GM21825 (cell line): ENCODE results near the gene RELL2.

ENCODE experiments used
- ATAC-seq: cut with Tn5 transposase; IDR thresholded peaks from one replicate; pipeline ENCODE4 v1.9.1; 2021; ENCODE audit warnings: mild to moderate bottlenecking, moderate library complexity; ENCODE audit not compliant: unreplicated experiment

The RELL2 gene

GRCh38 chr5:141618804-141619554, 17.8 kb upstream of the RELL2 start, which contains the start of gene DIAPH1:
Gene DIAPH1, minus strand, starts transcription at chr5:141619000. Its CDS starts 86 bp downstream, at chr5:141618914.
- ATAC-seq = peak; percentile 84

GRCh38 chr5:141623186-141623585, 13.6 kb upstream of the RELL2 start:
- ATAC-seq = peak; percentile 48

- no peak for ATAC-seq
These were observed 13.2 kb upstream of the RELL2 start for GRCh38 chr5:141623611-141624010.

GRCh38 chr5:141628175-141628788, 8.5 kb upstream of the RELL2 start:
- no peak for ATAC-seq

GRCh38 chr5:141630570-141631140, 6.1 kb upstream of the RELL2 start:
- no peak for ATAC-seq

GRCh38 chr5:141632650-141633049, 4.1 kb upstream of the RELL2 start:
- no peak for ATAC-seq

GRCh38 chr5:141633871-141634561, 2.8 kb upstream of the RELL2 start:
- peak; percentile 62 for ATAC-seq

GRCh38 chr5:141634720-141635119, 2.1 kb upstream of the RELL2 start:
- ATAC-seq = no peak

GRCh38 chr5:141635646-141636045, 1.2 kb upstream of the RELL2 start:
- ATAC-seq = no peak

GRCh38 chr5:141636106-141636412, 738 bp upstream of the RELL2 start:
- no peak for ATAC-seq

- peak; percentile 15 for ATAC-seq
These were observed 448 bp downstream of the RELL2 start for GRCh38 chr5:141637123-141637766.

GRCh38 chr5:141637767-141638419, 1.1 kb downstream of the RELL2 start:
- ATAC-seq = peak; percentile 28

- ATAC-seq = no peak
These were observed 2.0 kb downstream of the RELL2 start for GRCh38 chr5:141638771-141639170.

- ATAC-seq = no peak
These were observed 2.7 kb downstream of the RELL2 start for GRCh38 chr5:141639357-141640050.

GRCh38 chr5:141640051-141640415, 3.2 kb downstream of the RELL2 start:
- no peak for ATAC-seq

GRCh38 chr5:141640698-141641097, 3.9 kb downstream of the RELL2 start:
- no peak for ATAC-seq

GRCh38 chr5:141641634-141642267, 5.0 kb downstream of the RELL2 start:
- peak; percentile 33 for ATAC-seq

- no peak for ATAC-seq
These were observed 9.2 kb downstream of the RELL2 start for GRCh38 chr5:141646026-141646425.

GRCh38 chr5:141647242-141647641, 10.4 kb downstream of the RELL2 start:
- ATAC-seq = no peak

GRCh38 chr5:141647851-141648250, 11.1 kb downstream of the RELL2 start:
- no peak for ATAC-seq
